PC-3 (cell line): ENCODE results near the gene EPO. TPM values are rescaled to one million over a fixed set of nuclear protein-coding genes. Genes with fewer than 3 reads are reported as not detected.

Experiments
- ATAC-seq: fragments of 200-7000 bp; cut with Tn5 transposase; 2 replicates; pipeline ENCODE4 v1.9.1; 2020; ENCODE audit warnings: mild to moderate bottlenecking, moderate library complexity
- BruUV-seq: library from RNA; stranded (reverse); fragments of 400-500 nt; replicated peaks from 2 replicates; lab custom pipeline; 2021; lab: Mats Ljungman, UMichigan
- CTCF ChIA-PET: fragments of 300-600 bp; sonication (Branson Sonifier 250); formaldehyde crosslinking; loops from one replicate; lab custom pipeline; 2022; ENCODE audit warnings: antibody characterized with exemption; lab: Charles Lee
- POLR2A ChIA-PET: fragments of 300-600 bp; sonication (Branson Sonifier 250); formaldehyde crosslinking; loops from one replicate; lab custom pipeline; 2022; ENCODE audit warnings: antibody characterized with exemption; ENCODE audit not compliant: unreplicated experiment; lab: Charles Lee
- DNase-seq: peaks from one replicate; pipeline ENCODE4 v3.0.0-alpha.2; 2015
- H2AFZ ChIP-seq: fragments of 300-600 bp; sonication (generic); 2 replicates; pipeline ENCODE4 v1.6.0; 2016; ENCODE audit warnings: antibody characterized with exemption, low read length
- H3F3A ChIP-seq: fragments of 300-600 bp; sonication (generic); one replicate; pipeline ENCODE4 v1.6.0; 2017; ENCODE audit warnings: antibody characterized with exemption, low read length, control low read depth, mild to moderate bottlenecking; ENCODE audit not compliant: unreplicated experiment
- H3K27ac ChIP-seq: fragments of 300-600 bp; sonication (generic); 2 replicates; pipeline ENCODE4 v1.5.1; 2016; ENCODE audit warnings: mild to moderate bottlenecking, low read length
- H3K27me3 ChIP-seq: fragments of 300-600 bp; sonication (generic); 2 replicates; pipeline ENCODE4 v1.6.1; 2016; ENCODE audit warnings: low read length, mixed read lengths
- H3K36me3 ChIP-seq: fragments of 300-600 bp; sonication (generic); 2 replicates; pipeline ENCODE4 v1.6.1; 2016; ENCODE audit warnings: low read depth, mixed run types, low read length, mixed read lengths
- H3K4me1 ChIP-seq: fragments of 300-600 bp; sonication (generic); 2 replicates; pipeline ENCODE4 v1.5.1; 2016; ENCODE audit warnings: low read length; ENCODE audit not compliant: insufficient read depth
- H3K4me2 ChIP-seq: fragments of 300-600 bp; sonication (generic); 2 replicates; pipeline ENCODE4 v1.6.0; 2016; ENCODE audit warnings: low read length
- H3K4me3 ChIP-seq: fragments of 300-600 bp; sonication (generic); 2 replicates; pipeline ENCODE4 v1.5.1; 2016; ENCODE audit warnings: mild to moderate bottlenecking, low read length, mixed read lengths
- H3K79me2 ChIP-seq: fragments of 300-600 bp; sonication (generic); 2 replicates; pipeline ENCODE4 v1.6.1; 2017; ENCODE audit warnings: low read length, mixed read lengths
- H3K9ac ChIP-seq: fragments of 300-600 bp; sonication (generic); 2 replicates; pipeline ENCODE4 v1.6.0; 2016; ENCODE audit warnings: mild to moderate bottlenecking, low read length
- H3K9me2 ChIP-seq: fragments of 300-600 bp; sonication (generic); replicated peaks from 2 replicates; pipeline ENCODE4 v1.6.1; 2016; ENCODE audit warnings: mixed run types, low read length, mixed read lengths
- H3K9me3 ChIP-seq: fragments of 300-600 bp; sonication (generic); 2 replicates; pipeline ENCODE4 v1.6.1; 2016; ENCODE audit warnings: low read length, mixed read lengths
- H4K20me1 ChIP-seq: fragments of 300-600 bp; sonication (generic); 2 replicates; pipeline ENCODE4 v1.6.1; 2016; ENCODE audit warnings: low read length, mixed read lengths
- CTCF ChIP-seq: fragments of 300-600 bp; sonication (generic); conservative IDR thresholded peaks from 2 replicates; pipeline ENCODE4 v1.5.1; 2017; ENCODE audit warnings: antibody characterized with exemption, low read depth, mild to moderate bottlenecking, low read length
- EZH2 ChIP-seq: fragments of 300-600 bp; sonication (generic); IDR thresholded peaks from one replicate; pipeline ENCODE4 v1.6.1; 2017; ENCODE audit warnings: antibody characterized with exemption, mild to moderate bottlenecking, low read length; ENCODE audit not compliant: unreplicated experiment
- EZH2phosphoT487 ChIP-seq: fragments of 300-600 bp; sonication (generic); IDR thresholded peaks from 2 replicates; pipeline ENCODE4 v1.6.1; 2018; ENCODE audit warnings: mild to moderate bottlenecking, antibody characterized with exemption, low read length, borderline replicate concordance
- intact Hi-C: fragments of 100-400 bp; cut with micrococcal nuclease; formaldehyde crosslinking; loops from 2 replicates; pipeline ENCODE4 v1.9.0; 2023
- total RNA-seq: library from RNA; depleted of rRNA; stranded (reverse); fragments of >200 nt; gene quantifications from 2 replicates; pipeline ENCODE4 v1.2.3, GENCODE V29; 2014

Gene EPO
- total RNA-seq, 1 experiment from 2014 or later = not detected

GRCh38 chr7:100728196-100728595 lies 7.9 kb downstream of the EPO start:
- Histone ChIP-seq H3K9me3 (no peaks in the 10 kb centered on the region), H3F3A (no peaks in the 10 kb centered on the region), H3K4me3 (no peak overlapping the region), H3K4me1 (peaks cover 13% of the 10 kb centered on the region), H2AFZ (no peak overlapping the region), H3K27me3 (no peaks in the 10 kb centered on the region), H3K9me2 (no peaks in the 10 kb centered on the region), H3K79me2 (no peaks in the 10 kb centered on the region), H3K36me3 (no peaks in the 10 kb centered on the region), H3K4me2 (no peak overlapping the region), H4K20me1 (no peaks in the 10 kb centered on the region), H3K27ac (no peak overlapping the region), H3K9ac (no peak overlapping the region)
- no peak for ATAC-seq
- intact Hi-C loops = loop anchor here (5.0 kb wide), 1 partner anchor 124 kb away; the partner anchor contains the start of gene SLC12A9
- no peak for TF ChIP-seq EZH2
- no peak for DNase-seq
- ChIA-PET CTCF (interaction anchor here (0.9 kb wide), 1 partner anchor 22 kb away, joined by 3 read pairs; the partner anchor contains the start of gene POP7), POLR2A (no interaction called here)
- no TSS peak for BruUV-seq

DNA sequence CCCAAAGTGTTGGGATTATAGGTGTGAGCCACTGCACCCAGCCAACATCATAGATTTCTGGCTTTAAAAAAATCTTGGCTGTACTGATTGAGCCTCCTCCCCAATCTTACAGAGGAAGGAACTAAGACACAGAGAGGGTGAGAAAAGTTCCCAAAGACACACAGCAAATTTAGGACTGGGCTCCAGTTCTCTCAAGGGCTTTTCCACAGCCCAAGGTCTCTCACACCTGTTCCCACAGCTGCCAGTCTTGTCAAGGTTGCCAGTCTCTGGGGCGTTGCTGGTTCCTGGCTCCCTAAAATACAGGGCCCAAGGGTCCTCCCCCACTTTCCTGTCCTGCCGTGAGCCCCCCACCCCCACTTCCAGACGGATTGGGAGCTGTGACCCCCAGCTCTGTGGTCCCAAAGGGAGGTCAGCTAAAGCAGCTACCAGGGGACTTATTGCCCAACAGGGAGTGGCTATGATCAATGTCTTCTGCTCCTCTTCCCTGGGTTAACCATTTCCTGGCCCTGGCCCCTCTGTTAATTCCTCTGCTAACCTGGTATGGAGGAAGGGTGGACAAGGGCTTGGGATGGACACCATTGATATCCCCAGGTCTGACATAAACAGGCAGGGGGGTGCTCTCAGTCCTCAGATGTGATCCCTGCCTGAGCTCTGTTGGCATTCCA lies 10.0 kb downstream of the EPO start:
- no peaks in the 10 kb centered on the region for H3K9me3 ChIP-seq
- no peak overlapping the region for H2AFZ ChIP-seq
- no peaks in the 10 kb centered on the region for H3F3A ChIP-seq
- H3K4me1 ChIP-seq = peaks cover 13% of the 10 kb centered on the region
- TF ChIP-seq EZH2phosphoT487 (no peak), CTCF (no peak), EZH2 (no peak)
- ATAC-seq = no peak
- H3K27ac ChIP-seq = no peak overlapping the region
- no peak overlapping the region for H3K4me2 ChIP-seq
- no peaks in the 10 kb centered on the region for H3K79me2 ChIP-seq
- DNase-seq = no peak
- no peaks in the 10 kb centered on the region for H3K9me2 ChIP-seq
- ChIA-PET POLR2A (interaction anchor here (0.6 kb wide), 1 partner anchor 32 kb away, joined by 7 read pairs; no protein-coding TSS in a partner anchor), CTCF (no interaction called here)
- intact Hi-C loops = no loop called here
- H4K20me1 ChIP-seq = no peaks in the 10 kb centered on the region
- no TSS peak for BruUV-seq
- no peaks in the 10 kb centered on the region for H3K27me3 ChIP-seq
- no peak overlapping the region for H3K9ac ChIP-seq
- no peak overlapping the region for H3K4me3 ChIP-seq
- no peaks in the 10 kb centered on the region for H3K36me3 ChIP-seq

GRCh38 chr7:100731937-100732636 lies 11.8 kb downstream of the EPO start:
- no TSS peak for BruUV-seq
- ChIA-PET POLR2A (no interaction called here), CTCF (no interaction called here)
- no peak overlapping the region for H3K4me3 ChIP-seq
- no peaks in the 10 kb centered on the region for H3K9me3 ChIP-seq
- H3K9ac ChIP-seq = no peak overlapping the region
- intact Hi-C loops = no loop called here
- no peaks in the 10 kb centered on the region for H3F3A ChIP-seq
- H3K36me3 ChIP-seq = no peaks in the 10 kb centered on the region
- H3K27ac ChIP-seq = no peak overlapping the region
- no peaks in the 10 kb centered on the region for H3K9me2 ChIP-seq
- H3K27me3 ChIP-seq = no peaks in the 10 kb centered on the region
- ATAC-seq (no peak), DNase-seq (no peak)
- H3K79me2 ChIP-seq = no peaks in the 10 kb centered on the region
- H2AFZ ChIP-seq = no peak overlapping the region
- no peaks in the 10 kb centered on the region for H4K20me1 ChIP-seq
- TF ChIP-seq EZH2phosphoT487 (no peak), CTCF (no peak), EZH2 (no peak)
- H3K4me1 ChIP-seq = peaks cover 2% of the 10 kb centered on the region; the same call in 1 of the 2 replicates
- H3K4me2 ChIP-seq = no peak overlapping the region
